HFFc6 (cell line): ENCODE measurements around the gene DNAJC9. TPM values are rescaled to one million over a fixed set of nuclear protein-coding genes. Genes with fewer than 3 reads are reported as not detected.
"Not testable (repeated sequence)": the region's sequence is repeated elsewhere in the genome, so short reads cannot be mapped to it uniquely, and the experiment has no call there.

Experiments used
- DNase-seq: peaks from one replicate; pipeline ENCODE4 v3.0.0-alpha.2; 2018
- H3K27ac Mint-ChIP-seq: 2 replicates; pipeline ENCODE4 v1.8.0; 2020; ENCODE audit warnings: mild to moderate bottlenecking, mixed read lengths
- H3K27me3 Mint-ChIP-seq: 2 replicates; pipeline ENCODE4 v1.8.0; 2021; ENCODE audit warnings: mild to moderate bottlenecking, moderate library complexity, mixed read lengths; ENCODE audit not compliant: insufficient read depth
- H3K36me3 Mint-ChIP-seq: 2 replicates; pipeline ENCODE4 v1.8.0; 2021; ENCODE audit warnings: low read depth, mixed read lengths
- H3K4me1 Mint-ChIP-seq: 2 replicates; pipeline ENCODE4 v1.8.0; 2020; ENCODE audit warnings: low read depth, mixed read lengths
- H3K4me3 Mint-ChIP-seq: 2 replicates; pipeline ENCODE4 v1.8.0; 2020; ENCODE audit warnings: mild to moderate bottlenecking, moderate library complexity, mixed read lengths
- H3K9me3 Mint-ChIP-seq: 2 replicates; pipeline ENCODE4 v1.8.0; 2020; ENCODE audit warnings: mild to moderate bottlenecking, mixed read lengths
- CTCF ChIP-seq: fragments of 200-600 bp; sonication (generic); IDR thresholded peaks from 2 replicates; pipeline ENCODE4 v1.5.0; 2021; ENCODE audit warnings: antibody characterized with exemption, mild to moderate bottlenecking
- total RNA-seq, 6 experiments: library from RNA; stranded (reverse); fragmentation: NEBNext Ultra II Directional; extraction: Animal tissue kit (Norgen Biotek cat#: 25700); gene quantifications; 2 replicates in 1 of 6; 3 replicates in 5 of 6; pipeline ENCODE4 v1.2.3, GENCODE V29; 2021

DNAJC9 gene
- total RNA-seq, 6 experiments from 2014 or later: 18.6 to 30.9 (median 27.1) TPM

- no peak for TF ChIP-seq CTCF
- Mint-ChIP-seq H3K4me3 (no peak overlapping the region), H3K27ac (no peak overlapping the region), H3K4me1 (peaks cover 33% of the 10 kb centered on the region), H3K27me3 (peaks cover 15% of the 10 kb centered on the region; the same call in 1 of the 2 replicates), H3K36me3 (no peaks in the 10 kb centered on the region), H3K9me3 (peaks cover under 1% of the 10 kb centered on the region; the same call in 1 of the 2 replicates)
- DNase-seq: no peak
Observed at GRCh38 chr10:73264423-73264822, 17.4 kb upstream of the DNAJC9 start.

GRCh38 chr10:73263693-73264347 is 16.8 kb upstream of the DNAJC9 start:
- Mint-ChIP-seq H3K27ac (no peak overlapping the region), H3K4me1 (peaks cover 33% of the 10 kb centered on the region), H3K27me3 (peaks cover 9% of the 10 kb centered on the region; the same call in 1 of the 2 replicates), H3K4me3 (no peak overlapping the region), H3K9me3 (peaks cover 6% of the 10 kb centered on the region), H3K36me3 (peaks cover 6% of the 10 kb centered on the region; the same call in 1 of the 2 replicates)
- DNase-seq: peak; percentile 37
- TF ChIP-seq CTCF: peak; percentile 85

- Mint-ChIP-seq H3K36me3 (peaks cover 11% of the 10 kb centered on the region; the same call in 1 of the 2 replicates), H3K27me3 (peaks cover 5% of the 10 kb centered on the region; the same call in 1 of the 2 replicates), H3K4me1 (peaks cover 33% of the 10 kb centered on the region), H3K4me3 (no peak overlapping the region), H3K9me3 (peaks cover 11% of the 10 kb centered on the region), H3K27ac (no peak overlapping the region)
- DNase-seq: no peak
- TF ChIP-seq CTCF: no peak
Observed at GRCh38 chr10:73262880-73263555, 16.0 kb upstream of the DNAJC9 start.

GRCh38 chr10:73262105-73262730 is 15.2 kb upstream of the DNAJC9 start:
- Mint-ChIP-seq H3K27me3 (peaks cover 1% of the 10 kb centered on the region), H3K4me3 (peak overlapping the region; percentile 40; the same call in 1 of the 2 replicates)
- no peak for TF ChIP-seq CTCF

GRCh38 chr10:73261362-73261995 is 14.4 kb upstream of the DNAJC9 start:
- Mint-ChIP-seq H3K9me3 (peaks cover 11% of the 10 kb centered on the region), H3K4me1 (peaks cover 33% of the 10 kb centered on the region), H3K36me3 (peaks cover 11% of the 10 kb centered on the region; the same call in 1 of the 2 replicates), H3K4me3 (no peak overlapping the region), H3K27me3 (peaks cover 1% of the 10 kb centered on the region), H3K27ac (peak overlapping the region; percentile 53; the same call in 1 of the 2 replicates)
- DNase-seq: no peak
- TF ChIP-seq CTCF: no peak

More at GRCh38 chr10:73262105-73262730, 15.2 kb upstream of the DNAJC9 start:
- Mint-ChIP-seq H3K9me3 (peaks cover 11% of the 10 kb centered on the region), H3K4me1 (peaks cover 33% of the 10 kb centered on the region), H3K36me3 (peaks cover 11% of the 10 kb centered on the region; the same call in 1 of the 2 replicates), H3K27ac (peak overlapping the region; percentile 63)
- DNase-seq: peak; percentile 71

GRCh38 chr10:73258612-73259011 is 11.6 kb upstream of the DNAJC9 start:
- H3K4me3 Mint-ChIP-seq, DNase-seq: not testable (repeated sequence)
- peaks cover 28% of the 10 kb centered on the region for H3K4me1 Mint-ChIP-seq

More at GRCh38 chr10:73258612-73259011, 11.6 kb upstream of the DNAJC9 start:
- peaks cover 11% of the 10 kb centered on the region for H3K9me3 Mint-ChIP-seq
- peaks cover 11% of the 10 kb centered on the region; the same call in 1 of the 2 replicates for H3K36me3 Mint-ChIP-seq
- not testable (repeated sequence) for H3K27me3 Mint-ChIP-seq, H3K27ac Mint-ChIP-seq
